ENCODE data around the gene IHH.

GRCh38 chr2:219041252-219041651 lies 19.5 kb downstream of the IHH start, which contains the start of gene CFAP65:
- TF ChIP-seq CTCF (conservative IDR thresholded peaks at IDR 0.05; ENCODE audit: low read depth, low read length) (no peak), EZH2 (IDR thresholded peaks at IDR 0.05; ENCODE audit: borderline replicate concordance, low read depth, low read length, poor library complexity, severe bottlenecking) (no peak)

Measured in A673 (cell line).